Measurements from ENCODE around the gene TSFM. TPM values are rescaled to one million over a fixed set of nuclear protein-coding genes. Genes with fewer than 3 reads are reported as not detected.
A peak's percentile ranks its signal among the peaks of the same experiment; 100 is the strongest.

The TSFM gene
- total RNA-seq, 2 donors from 2014 or later, result 37.7 to 39.9 TPM

DNA sequence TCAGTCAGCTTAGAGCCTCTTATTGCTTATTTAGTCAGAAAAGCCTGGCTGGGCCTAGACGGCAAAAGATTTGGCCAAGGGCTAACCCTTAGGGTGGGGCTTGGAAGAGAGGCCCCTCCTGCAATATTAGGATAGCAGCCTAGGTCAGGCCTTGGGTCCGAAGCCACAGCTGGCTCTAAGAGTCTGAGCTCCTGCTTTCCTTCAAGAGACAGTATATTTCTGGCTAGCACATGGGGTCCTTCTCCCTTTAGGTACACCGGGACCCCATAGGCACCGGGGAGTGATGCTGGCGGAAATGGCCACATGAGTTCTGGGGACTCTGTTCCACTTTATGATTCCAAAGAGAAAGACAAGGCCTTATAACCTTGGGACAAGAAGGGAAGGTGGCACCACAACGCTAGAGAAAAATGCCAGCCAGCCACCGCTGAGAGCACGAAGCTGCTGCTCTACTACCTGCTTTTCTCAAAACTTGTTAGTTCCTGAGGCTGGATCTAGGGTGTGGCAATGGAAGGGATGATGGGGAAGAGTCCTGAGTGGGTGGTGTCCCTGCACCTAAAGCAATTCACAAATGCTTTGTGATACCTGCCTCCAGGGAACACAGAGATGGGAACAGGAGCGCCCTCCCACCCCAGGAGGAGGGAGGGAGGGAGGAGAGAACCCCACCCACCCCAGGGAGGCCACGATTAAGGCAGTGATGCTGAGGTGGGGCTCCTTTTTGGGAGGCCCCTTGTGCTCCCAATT lies 39.1 kb downstream of the TSFM start:
- H3K4me1 Mint-ChIP-seq, result no peaks in the 10 kb centered on the region
- Histone ChIP-seq H3K9me3 (ENCODE audit: control insufficient read depth, low read length) (no peaks in the 10 kb centered on the region), H3K27me3 (ENCODE audit: control insufficient read depth, insufficient read depth, low read length, poor library complexity, severe bottlenecking) (no peaks in the 10 kb centered on the region), H3K27ac (ENCODE audit: low read depth, low read length) (no peak overlapping the region), H3K4me3 (ENCODE audit: low read length) (no peak overlapping the region), H3K9ac (ENCODE audit: extremely low read depth, low read length, poor library complexity, severe bottlenecking) (no peak overlapping the region), H3K4me1 (ENCODE audit: control insufficient read depth, insufficient read depth, low read length) (no peaks in the 10 kb centered on the region), H3K36me3 (ENCODE audit: control insufficient read depth, insufficient read depth, low read length) (peaks cover 64% of the 10 kb centered on the region)
- no peak for DNase-seq
- no peak overlapping the region for H3K27ac Mint-ChIP-seq
- peaks cover 60% of the 10 kb centered on the region for H3K36me3 Mint-ChIP-seq (ENCODE audit: low read depth)
- TF ChIP-seq, protein P1, sequence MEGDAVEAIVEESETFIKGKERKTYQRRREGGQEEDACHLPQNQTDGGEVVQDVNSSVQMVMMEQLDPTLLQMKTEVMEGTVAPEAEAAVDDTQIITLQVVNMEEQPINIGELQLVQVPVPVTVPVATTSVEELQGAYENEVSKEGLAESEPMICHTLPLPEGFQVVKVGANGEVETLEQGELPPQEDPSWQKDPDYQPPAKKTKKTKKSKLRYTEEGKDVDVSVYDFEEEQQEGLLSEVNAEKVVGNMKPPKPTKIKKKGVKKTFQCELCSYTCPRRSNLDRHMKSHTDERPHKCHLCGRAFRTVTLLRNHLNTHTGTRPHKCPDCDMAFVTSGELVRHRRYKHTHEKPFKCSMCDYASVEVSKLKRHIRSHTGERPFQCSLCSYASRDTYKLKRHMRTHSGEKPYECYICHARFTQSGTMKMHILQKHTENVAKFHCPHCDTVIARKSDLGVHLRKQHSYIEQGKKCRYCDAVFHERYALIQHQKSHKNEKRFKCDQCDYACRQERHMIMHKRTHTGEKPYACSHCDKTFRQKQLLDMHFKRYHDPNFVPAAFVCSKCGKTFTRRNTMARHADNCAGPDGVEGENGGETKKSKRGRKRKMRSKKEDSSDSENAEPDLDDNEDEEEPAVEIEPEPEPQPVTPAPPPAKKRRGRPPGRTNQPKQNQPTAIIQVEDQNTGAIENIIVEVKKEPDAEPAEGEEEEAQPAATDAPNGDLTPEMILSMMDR (conservative IDR thresholded peaks at IDR 0.05), result no peak
- no peaks in the 10 kb centered on the region for H3K9me3 Mint-ChIP-seq
- H3K4me3 Mint-ChIP-seq, result no peak overlapping the region
- H3K27me3 Mint-ChIP-seq (ENCODE audit: insufficient read depth), result no peaks in the 10 kb centered on the region
- 93 to 100% methylated on average over 3 to 9 of the region's 10 CpGs for WGBS, 2 experiments (ENCODE audit: insufficient coverage in 1 of 2, insufficient read length in 1 of 2)

DNA sequence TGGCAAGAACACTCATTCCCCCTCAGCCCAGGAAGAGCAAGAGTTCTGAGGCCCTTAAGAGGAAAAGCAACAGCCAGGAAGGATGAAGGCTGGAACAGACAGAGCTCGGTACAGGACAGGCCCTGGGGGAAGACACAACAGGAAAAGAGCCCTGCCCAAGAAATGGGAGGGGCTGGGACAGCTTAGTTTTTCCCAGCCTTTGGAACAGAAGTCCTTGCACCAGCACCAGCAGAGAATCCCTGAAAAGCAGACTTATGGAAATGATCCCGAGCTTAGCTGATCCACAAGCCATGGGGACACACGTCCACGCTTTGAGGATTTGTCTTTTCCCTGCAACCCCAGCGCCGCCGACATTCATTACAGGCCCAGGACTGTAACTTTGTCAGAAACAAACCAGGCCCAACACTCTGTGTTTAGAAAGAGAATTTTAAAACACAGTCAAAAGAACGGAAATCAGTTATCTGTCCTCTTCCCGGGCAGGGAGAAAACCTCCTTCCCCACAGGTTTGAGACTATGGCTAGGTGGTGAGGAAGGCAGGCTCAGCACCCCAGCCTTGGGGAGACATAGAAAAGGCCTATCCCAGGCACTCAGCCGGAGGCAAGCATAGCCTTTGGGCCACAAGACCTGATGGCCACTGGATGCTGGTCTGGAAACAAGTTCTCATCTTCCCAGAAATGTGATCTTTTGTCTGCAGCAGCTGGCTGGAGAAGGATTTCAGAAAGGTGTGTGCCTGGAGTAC lies 40.0 kb downstream of the TSFM start:
- DNase-seq, result no peak
- Histone ChIP-seq H3K9me3 (ENCODE audit: control insufficient read depth, low read length) (no peaks in the 10 kb centered on the region), H3K36me3 (ENCODE audit: control insufficient read depth, insufficient read depth, low read length) (peaks cover 74% of the 10 kb centered on the region), H3K4me3 (ENCODE audit: low read length) (no peak overlapping the region), H3K27me3 (ENCODE audit: control insufficient read depth, insufficient read depth, low read length, poor library complexity, severe bottlenecking) (no peaks in the 10 kb centered on the region), H3K27ac (ENCODE audit: low read depth, low read length) (no peak overlapping the region), H3K4me1 (ENCODE audit: control insufficient read depth, insufficient read depth, low read length) (no peaks in the 10 kb centered on the region), H3K9ac (ENCODE audit: extremely low read depth, low read length, poor library complexity, severe bottlenecking) (no peak overlapping the region)
- Mint-ChIP-seq H3K9me3 (no peaks in the 10 kb centered on the region), H3K36me3 (ENCODE audit: low read depth) (peaks cover 68% of the 10 kb centered on the region), H3K4me1 (no peaks in the 10 kb centered on the region), H3K4me3 (no peak overlapping the region), H3K27ac (no peak overlapping the region), H3K27me3 (ENCODE audit: insufficient read depth) (no peaks in the 10 kb centered on the region)
- TF ChIP-seq, protein P1 (conservative IDR thresholded peaks at IDR 0.05), result no peak
- 93 to 99% methylated on average over 10 of the region's 10 CpGs for WGBS, 2 experiments (ENCODE audit: insufficient coverage in 1 of 2, insufficient read length in 1 of 2)

DNA sequence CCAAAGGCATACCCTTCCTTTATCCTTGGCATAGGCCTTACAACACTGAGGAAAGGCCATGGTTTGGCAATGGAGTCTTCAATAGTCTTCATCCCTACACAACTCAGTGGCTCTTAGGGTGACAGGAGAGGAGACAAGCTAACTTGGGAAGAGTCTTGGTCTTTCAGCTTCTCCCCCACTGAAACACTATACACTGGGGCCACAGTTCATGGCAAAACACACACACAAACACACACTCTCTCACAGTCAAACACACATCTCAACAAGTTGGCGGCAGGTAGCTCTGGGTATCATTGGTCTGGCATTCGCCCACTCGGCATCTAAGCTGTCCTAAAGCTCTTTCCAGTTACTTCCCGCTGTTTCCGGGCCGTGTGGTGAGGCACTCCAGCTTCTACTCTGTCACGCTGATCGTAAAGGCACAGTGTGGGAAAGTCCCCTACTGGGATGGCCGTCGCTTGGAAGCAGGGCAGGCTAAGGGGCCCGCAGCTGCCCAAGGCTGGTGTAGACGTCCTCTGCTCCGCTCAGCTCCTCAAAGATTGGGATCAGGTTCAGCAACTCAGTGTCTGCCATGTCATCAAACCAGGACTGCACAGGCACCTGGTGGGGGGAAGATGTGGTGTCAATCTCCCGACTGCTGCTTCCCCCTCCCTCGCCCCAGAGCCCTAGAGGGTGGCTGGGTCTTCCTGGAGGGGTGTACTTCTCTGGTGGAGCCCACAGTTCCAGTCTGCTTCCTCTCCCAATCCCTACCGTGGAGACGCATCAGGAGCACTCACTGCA lies 40.7 kb downstream of the TSFM start:
- TF ChIP-seq, protein P1 (conservative IDR thresholded peaks at IDR 0.05), result no peak
- Mint-ChIP-seq H3K36me3 (ENCODE audit: low read depth) (peaks cover 72% of the 10 kb centered on the region), H3K4me3 (no peak overlapping the region), H3K4me1 (no peaks in the 10 kb centered on the region), H3K9me3 (no peaks in the 10 kb centered on the region), H3K27ac (no peak overlapping the region), H3K27me3 (ENCODE audit: insufficient read depth) (no peaks in the 10 kb centered on the region)
- H3K27me3 ChIP-seq (ENCODE audit: control insufficient read depth, insufficient read depth, low read length, poor library complexity, severe bottlenecking), result no peaks in the 10 kb centered on the region
- no peaks in the 10 kb centered on the region for H3K9me3 ChIP-seq (ENCODE audit: control insufficient read depth, low read length)
- H3K27ac ChIP-seq (ENCODE audit: low read depth, low read length), result no peak overlapping the region
- WGBS, 2 experiments (ENCODE audit: insufficient coverage in 1 of 2, insufficient read length in 1 of 2), result 94 to 97% methylated on average over 13 to 17 of the region's 17 CpGs
- no peak overlapping the region for H3K9ac ChIP-seq (ENCODE audit: extremely low read depth, low read length, poor library complexity, severe bottlenecking)
- H3K4me1 ChIP-seq (ENCODE audit: control insufficient read depth, insufficient read depth, low read length), result no peaks in the 10 kb centered on the region
- no peak overlapping the region for H3K4me3 ChIP-seq (ENCODE audit: low read length)
- DNase-seq, result peak; percentile 44
- H3K36me3 ChIP-seq (ENCODE audit: control insufficient read depth, insufficient read depth, low read length), result peaks cover 79% of the 10 kb centered on the region

Measured in endodermal cell (in vitro differentiated cells).